PC-3 (cell line): ENCODE measurements around the gene C22orf39. TPM values are rescaled to one million over a fixed set of nuclear protein-coding genes. Genes with fewer than 3 reads are reported as not detected.

Experiments
- ATAC-seq: fragments of 200-7000 bp; cut with Tn5 transposase; 2 replicates; pipeline ENCODE4 v1.9.1; 2020; ENCODE audit warnings: mild to moderate bottlenecking, moderate library complexity
- BruUV-seq: library from RNA; stranded (reverse); fragments of 400-500 nt; replicated peaks from 2 replicates; lab custom pipeline; 2021; lab: Mats Ljungman, UMichigan
- CTCF ChIA-PET: fragments of 300-600 bp; sonication (Branson Sonifier 250); formaldehyde crosslinking; loops from one replicate; lab custom pipeline; 2022; ENCODE audit warnings: antibody characterized with exemption; lab: Charles Lee
- POLR2A ChIA-PET: fragments of 300-600 bp; sonication (Branson Sonifier 250); formaldehyde crosslinking; loops from one replicate; lab custom pipeline; 2022; ENCODE audit warnings: antibody characterized with exemption; ENCODE audit not compliant: unreplicated experiment; lab: Charles Lee
- DNase-seq: peaks from one replicate; pipeline ENCODE4 v3.0.0-alpha.2; 2015
- H2AFZ ChIP-seq: fragments of 300-600 bp; sonication (generic); 2 replicates; pipeline ENCODE4 v1.6.0; 2016; ENCODE audit warnings: antibody characterized with exemption, low read length
- H3F3A ChIP-seq: fragments of 300-600 bp; sonication (generic); one replicate; pipeline ENCODE4 v1.6.0; 2017; ENCODE audit warnings: antibody characterized with exemption, low read length, control low read depth, mild to moderate bottlenecking; ENCODE audit not compliant: unreplicated experiment
- H3K27ac ChIP-seq: fragments of 300-600 bp; sonication (generic); 2 replicates; pipeline ENCODE4 v1.5.1; 2016; ENCODE audit warnings: mild to moderate bottlenecking, low read length
- H3K27me3 ChIP-seq: fragments of 300-600 bp; sonication (generic); 2 replicates; pipeline ENCODE4 v1.6.1; 2016; ENCODE audit warnings: low read length, mixed read lengths
- H3K36me3 ChIP-seq: fragments of 300-600 bp; sonication (generic); 2 replicates; pipeline ENCODE4 v1.6.1; 2016; ENCODE audit warnings: low read depth, mixed run types, low read length, mixed read lengths
- H3K4me1 ChIP-seq: fragments of 300-600 bp; sonication (generic); 2 replicates; pipeline ENCODE4 v1.5.1; 2016; ENCODE audit warnings: low read length; ENCODE audit not compliant: insufficient read depth
- H3K4me2 ChIP-seq: fragments of 300-600 bp; sonication (generic); 2 replicates; pipeline ENCODE4 v1.6.0; 2016; ENCODE audit warnings: low read length
- H3K4me3 ChIP-seq: fragments of 300-600 bp; sonication (generic); 2 replicates; pipeline ENCODE4 v1.5.1; 2016; ENCODE audit warnings: mild to moderate bottlenecking, low read length, mixed read lengths
- H3K79me2 ChIP-seq: fragments of 300-600 bp; sonication (generic); 2 replicates; pipeline ENCODE4 v1.6.1; 2017; ENCODE audit warnings: low read length, mixed read lengths
- H3K9ac ChIP-seq: fragments of 300-600 bp; sonication (generic); 2 replicates; pipeline ENCODE4 v1.6.0; 2016; ENCODE audit warnings: mild to moderate bottlenecking, low read length
- H3K9me2 ChIP-seq: fragments of 300-600 bp; sonication (generic); replicated peaks from 2 replicates; pipeline ENCODE4 v1.6.1; 2016; ENCODE audit warnings: mixed run types, low read length, mixed read lengths
- H3K9me3 ChIP-seq: fragments of 300-600 bp; sonication (generic); 2 replicates; pipeline ENCODE4 v1.6.1; 2016; ENCODE audit warnings: low read length, mixed read lengths
- H4K20me1 ChIP-seq: fragments of 300-600 bp; sonication (generic); 2 replicates; pipeline ENCODE4 v1.6.1; 2016; ENCODE audit warnings: low read length, mixed read lengths
- CTCF ChIP-seq: fragments of 300-600 bp; sonication (generic); conservative IDR thresholded peaks from 2 replicates; pipeline ENCODE4 v1.5.1; 2017; ENCODE audit warnings: antibody characterized with exemption, low read depth, mild to moderate bottlenecking, low read length
- EZH2 ChIP-seq: fragments of 300-600 bp; sonication (generic); IDR thresholded peaks from one replicate; pipeline ENCODE4 v1.6.1; 2017; ENCODE audit warnings: antibody characterized with exemption, mild to moderate bottlenecking, low read length; ENCODE audit not compliant: unreplicated experiment
- EZH2phosphoT487 ChIP-seq: fragments of 300-600 bp; sonication (generic); IDR thresholded peaks from 2 replicates; pipeline ENCODE4 v1.6.1; 2018; ENCODE audit warnings: mild to moderate bottlenecking, antibody characterized with exemption, low read length, borderline replicate concordance
- intact Hi-C: fragments of 100-400 bp; cut with micrococcal nuclease; formaldehyde crosslinking; loops from 2 replicates; pipeline ENCODE4 v1.9.0; 2023
- total RNA-seq: library from RNA; depleted of rRNA; stranded (reverse); fragments of >200 nt; gene quantifications from 2 replicates; pipeline ENCODE4 v1.2.3, GENCODE V29; 2014

The C22orf39 gene
- total RNA-seq, 1 experiment from 2014 or later = 25.0 TPM

DNA sequence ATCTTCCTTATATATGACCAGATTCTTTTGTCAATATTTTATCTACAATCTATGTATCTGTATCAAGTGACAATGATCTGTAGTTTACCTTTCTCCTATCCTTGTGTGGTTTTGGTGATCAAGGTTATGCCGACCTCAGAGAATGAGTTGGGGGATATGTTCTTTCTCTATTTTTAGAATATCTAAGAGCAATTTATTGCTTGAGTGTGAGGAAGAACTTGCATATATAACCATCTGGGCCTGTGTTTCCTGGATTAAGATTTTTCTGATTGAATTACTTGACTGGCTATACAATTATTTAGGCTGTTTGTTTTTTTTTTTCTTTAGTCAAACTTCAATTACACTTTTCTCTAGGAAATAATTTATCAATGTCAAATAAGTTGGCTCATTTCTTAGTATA lies 14.0 kb upstream of the C22orf39 start:
- no peak overlapping the region for H3K4me3 ChIP-seq
- no peaks in the 10 kb centered on the region for H3K9me2 ChIP-seq
- H4K20me1 ChIP-seq = no peaks in the 10 kb centered on the region
- peaks cover 25% of the 10 kb centered on the region for H3K36me3 ChIP-seq
- intact Hi-C loops = no loop called here
- CTCF ChIA-PET = no interaction called here
- no peak overlapping the region for H3K9ac ChIP-seq
- ATAC-seq (no peak), DNase-seq (no peak)
- no peak overlapping the region for H2AFZ ChIP-seq
- H3K4me1 ChIP-seq = no peaks in the 10 kb centered on the region
- H3K4me2 ChIP-seq = no peak overlapping the region
- no TSS peak for BruUV-seq
- POLR2A ChIA-PET = no interaction called here
- H3K9me3 ChIP-seq = no peaks in the 10 kb centered on the region
- TF ChIP-seq EZH2phosphoT487 = no peak
- TF ChIP-seq CTCF = no peak
- no peak for TF ChIP-seq EZH2
- no peaks in the 10 kb centered on the region for H3K79me2 ChIP-seq
- no peak overlapping the region for H3K27ac ChIP-seq
- H3F3A ChIP-seq = no peaks in the 10 kb centered on the region
- no peaks in the 10 kb centered on the region for H3K27me3 ChIP-seq

- Histone ChIP-seq H3K4me3 (no peak overlapping the region), H3F3A (no peaks in the 10 kb centered on the region), H3K9ac (no peak overlapping the region), H3K27ac (no peak overlapping the region), H3K9me3 (no peaks in the 10 kb centered on the region), H3K4me1 (no peaks in the 10 kb centered on the region), H3K27me3 (no peaks in the 10 kb centered on the region), H3K9me2 (no peaks in the 10 kb centered on the region), H3K36me3 (peaks cover 30% of the 10 kb centered on the region), H3K79me2 (no peaks in the 10 kb centered on the region), H4K20me1 (no peaks in the 10 kb centered on the region), H2AFZ (no peak overlapping the region), H3K4me2 (no peak overlapping the region)
- TF ChIP-seq EZH2phosphoT487 = no peak
- ATAC-seq = no peak
- POLR2A ChIA-PET = no interaction called here
- DNase-seq = no peak
- no TSS peak for BruUV-seq
- CTCF ChIA-PET = no interaction called here
- intact Hi-C loops = no loop called here
These were observed 12.5 kb upstream of the C22orf39 start for GRCh38 chr22:19460036-19460435.

GRCh38 chr22:19457828-19458428 lies 10.4 kb upstream of the C22orf39 start:
- no peaks in the 10 kb centered on the region for H3K79me2 ChIP-seq

More at GRCh38 chr22:19457828-19458428, 10.4 kb upstream of the C22orf39 start:
- Histone ChIP-seq H3K27ac (no peak overlapping the region), H3K9ac (no peak overlapping the region), H3K4me2 (no peak overlapping the region), H3K27me3 (no peaks in the 10 kb centered on the region), H2AFZ (no peak overlapping the region), H3F3A (no peaks in the 10 kb centered on the region), H4K20me1 (no peaks in the 10 kb centered on the region), H3K9me2 (no peaks in the 10 kb centered on the region), H3K9me3 (no peaks in the 10 kb centered on the region), H3K4me1 (no peaks in the 10 kb centered on the region), H3K36me3 (peaks cover 34% of the 10 kb centered on the region; the same call in 1 of the 2 replicates), H3K4me3 (no peak overlapping the region)
- intact Hi-C loops = no loop called here
- ATAC-seq (no peak), DNase-seq (no peak)
- ChIA-PET CTCF (no interaction called here), POLR2A (no interaction called here)
- no TSS peak for BruUV-seq
- no peak for TF ChIP-seq EZH2
- TF ChIP-seq EZH2phosphoT487 = no peak
- TF ChIP-seq CTCF = no peak
